GM19463 (cell line): ENCODE measurements around the gene AGAP2.
"Not testable (repeated sequence)": the region's sequence is repeated elsewhere in the genome, so short reads cannot be mapped to it uniquely, and the experiment has no call there.

Source experiments
- ATAC-seq: cut with Tn5 transposase; IDR thresholded peaks from one replicate; pipeline ENCODE4 v1.9.1; 2021; ENCODE audit warnings: mild to moderate bottlenecking, moderate library complexity; ENCODE audit not compliant: unreplicated experiment

AGAP2 gene

DNA sequence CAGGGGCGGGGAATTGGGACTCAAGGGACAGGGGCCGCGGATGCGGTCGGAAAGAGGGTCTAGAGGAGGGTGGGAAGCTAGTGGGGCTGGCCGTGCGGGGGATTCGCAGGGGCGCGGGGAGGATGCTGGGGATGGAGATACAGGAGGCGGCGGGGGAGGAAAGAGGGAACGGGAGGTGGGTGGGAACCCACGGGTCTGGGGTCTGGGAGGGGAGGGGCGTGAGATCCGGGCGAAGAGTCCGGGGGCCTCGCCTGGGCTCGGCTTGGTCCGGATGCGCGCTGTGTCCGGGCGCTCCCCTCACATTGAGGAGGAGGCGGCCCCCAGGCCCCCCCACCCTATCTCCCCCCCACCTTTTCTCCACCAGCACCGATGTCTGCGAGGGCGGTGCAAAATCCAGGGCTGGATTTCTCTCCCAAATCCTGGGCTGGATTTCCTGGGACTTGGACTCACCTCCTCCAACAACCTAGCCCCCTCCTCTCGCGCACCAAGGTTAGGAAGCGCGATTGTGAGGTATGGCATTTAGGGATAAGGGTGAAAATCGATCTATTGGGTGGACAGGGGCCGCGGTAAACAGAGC, at the start of gene AGAP2:
TSS of gene AGAP2 (minus strand) at position 82 of the 577 bp plus-strand sequence. CDS start 496 bp downstream, outside the sequence.
- no peak for ATAC-seq

DNA sequence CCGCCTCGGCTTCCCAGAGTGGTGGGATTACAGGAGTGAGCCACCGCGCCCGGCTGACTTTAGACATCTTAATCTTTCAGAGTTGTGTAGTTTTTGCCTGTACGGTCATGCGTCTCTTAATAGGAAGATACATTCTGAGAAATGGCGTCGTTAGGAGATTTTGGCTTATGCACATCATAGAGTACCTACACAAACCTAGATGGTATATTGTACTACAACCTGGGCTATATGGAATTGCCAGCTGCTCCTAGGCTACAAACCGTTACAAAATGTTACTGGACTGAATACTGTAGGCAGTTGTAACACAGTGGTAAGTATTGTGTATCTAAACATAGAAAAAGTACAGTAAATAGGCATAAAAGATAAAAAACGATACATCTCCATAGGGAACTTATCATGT, 45.3 kb upstream of the AGAP2 start:
- ATAC-seq, result no peak

DNA sequence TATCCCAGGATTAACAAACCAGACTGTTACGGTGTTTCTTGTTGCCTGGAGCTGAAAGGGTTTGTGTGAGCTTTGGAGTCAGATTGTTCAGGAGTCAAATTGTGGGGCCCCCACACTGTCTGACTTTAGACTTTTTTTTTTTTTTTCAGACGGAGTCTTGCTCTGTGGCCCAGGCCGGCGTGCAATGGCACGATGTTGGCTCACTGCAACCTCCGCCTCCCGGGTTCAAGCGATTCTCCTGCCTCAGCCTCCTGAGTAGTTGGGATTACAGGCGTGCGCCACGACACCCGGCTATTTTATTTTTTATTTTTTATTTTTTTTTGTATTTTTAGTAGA, 44.9 kb upstream of the AGAP2 start:
- no peak for ATAC-seq

DNA sequence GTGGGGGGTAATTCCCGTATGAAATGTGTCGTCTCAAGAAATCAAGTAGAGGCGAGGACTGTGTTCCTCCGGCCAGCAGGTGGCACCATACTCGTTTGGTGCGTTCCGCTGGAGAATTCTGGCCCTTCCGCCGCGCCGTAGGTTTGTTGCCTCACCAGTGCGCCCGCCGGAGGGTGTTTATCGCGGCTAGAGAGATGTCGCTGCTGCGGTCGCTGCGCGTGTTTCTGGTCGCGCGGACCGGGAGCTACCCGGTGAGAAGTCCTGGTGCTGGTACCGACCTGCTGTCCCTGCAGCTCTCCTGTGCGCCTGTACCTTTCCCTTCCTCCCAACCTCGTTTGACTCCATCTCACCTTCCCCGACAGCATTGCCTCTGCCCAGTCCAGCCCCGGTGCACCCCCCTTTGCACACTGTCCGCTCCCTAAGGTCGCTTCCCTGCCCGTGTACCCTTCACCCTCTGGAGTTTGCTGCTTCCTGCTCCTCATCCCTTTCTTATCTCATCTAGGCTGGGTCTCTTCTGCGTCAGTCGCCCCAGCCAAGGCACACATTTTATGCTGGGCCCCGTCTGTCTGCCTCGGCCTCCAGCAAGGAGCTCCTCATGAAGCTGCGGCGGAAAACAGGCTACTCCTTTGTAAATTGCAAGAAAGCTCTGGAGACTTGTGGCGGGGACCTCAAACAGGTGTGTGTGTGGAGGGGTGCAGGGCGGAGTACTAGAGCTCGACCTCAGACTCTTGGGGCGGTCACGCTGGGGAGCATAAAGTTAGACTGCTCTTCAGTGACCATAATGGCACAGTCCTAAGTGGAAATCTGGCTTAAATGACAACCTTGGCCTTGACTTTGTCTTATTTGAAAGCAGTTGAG, 44.3 kb upstream of the AGAP2 start, which contains the start of gene TSFM:
TSS of gene TSFM (plus strand) at position 180 of the 858 bp plus-strand sequence. CDS start at position 195, 15 bp downstream.
- peak; percentile 85 for ATAC-seq

DNA sequence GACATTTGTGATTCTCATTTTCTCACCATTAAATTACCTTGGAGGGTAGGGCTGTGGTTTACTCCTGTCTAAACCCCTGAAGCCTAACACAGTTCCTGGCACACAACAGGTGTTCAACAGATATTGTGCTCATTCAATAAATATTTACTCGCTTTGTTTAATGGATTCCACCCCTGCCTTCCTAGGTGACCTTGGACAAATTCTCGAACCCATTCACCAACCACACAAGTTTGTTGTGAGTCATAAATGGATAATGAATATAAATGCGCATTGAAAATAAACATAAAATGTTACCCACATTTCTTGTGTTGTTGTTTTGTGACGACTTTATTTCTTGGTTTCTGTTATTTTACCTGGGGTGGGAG, 43.7 kb upstream of the AGAP2 start:
- ATAC-seq, result no peak

DNA sequence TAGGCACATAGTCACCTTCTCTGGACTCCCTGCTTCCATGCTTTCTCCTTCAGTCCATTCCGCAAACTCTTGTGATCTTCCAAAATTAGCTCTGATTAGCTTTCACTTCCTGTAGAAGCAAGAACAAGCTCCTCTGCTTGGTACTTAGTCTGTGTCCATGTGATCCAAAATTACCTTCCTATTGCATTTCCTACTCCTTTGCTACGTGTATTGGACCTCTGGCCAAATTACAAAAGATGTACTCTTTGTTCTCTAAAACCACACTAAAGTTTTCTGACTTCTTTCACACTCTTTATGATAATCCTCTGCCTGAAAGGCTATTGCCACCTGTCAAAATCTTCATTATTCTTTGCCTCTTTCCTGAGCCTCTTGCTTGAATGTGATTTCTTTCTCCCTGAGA, 43.3 kb upstream of the AGAP2 start:
- no peak for ATAC-seq

DNA sequence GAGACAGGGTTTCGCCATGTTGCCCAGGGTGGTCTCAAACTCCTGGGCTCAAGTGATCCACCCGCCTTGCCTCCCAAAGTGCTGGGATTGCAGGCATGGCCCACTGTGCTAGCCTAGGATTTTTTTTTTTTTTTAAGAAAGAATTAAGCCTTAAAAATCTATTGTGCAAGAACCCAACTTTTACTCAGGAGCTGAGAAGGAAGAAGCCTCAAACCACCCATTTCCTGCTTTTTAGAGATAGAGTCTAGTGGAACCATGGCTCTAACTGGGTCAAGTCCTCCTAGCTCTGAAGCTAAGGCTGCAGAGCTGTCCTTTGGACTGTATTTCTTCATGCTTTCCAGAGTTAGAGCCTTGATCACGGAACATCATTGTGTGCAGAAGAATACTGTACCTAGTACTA, 42.7 kb upstream of the AGAP2 start:
- no peak for ATAC-seq

DNA sequence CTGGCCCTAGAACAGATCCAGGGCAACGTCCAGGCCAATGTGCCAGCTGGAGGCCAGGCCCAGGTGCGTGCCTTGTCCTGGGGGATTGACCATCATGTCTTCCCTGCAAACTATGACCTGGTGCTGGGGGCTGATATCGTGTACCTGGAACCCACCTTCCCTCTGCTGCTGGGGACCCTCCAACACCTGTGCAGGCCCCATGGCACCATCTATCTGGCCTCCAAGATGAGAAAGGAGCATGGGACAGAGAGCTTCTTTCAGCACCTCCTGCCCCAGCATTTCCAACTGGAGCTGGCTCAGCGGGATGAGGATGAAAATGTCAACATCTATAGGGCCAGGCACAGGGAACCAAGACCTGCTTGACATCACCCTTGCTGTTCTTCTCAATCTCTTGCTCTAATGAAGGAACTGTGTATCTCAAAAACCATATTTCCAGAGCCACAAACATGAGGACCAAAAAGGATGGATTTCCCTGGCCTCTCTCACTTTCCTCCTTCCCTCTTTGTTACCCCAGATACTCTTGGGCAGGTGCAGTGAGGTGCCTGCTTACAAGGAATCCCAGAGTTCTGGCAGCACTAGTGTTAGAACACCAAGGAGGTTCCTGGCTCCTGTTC, 41.8 kb upstream of the AGAP2 start:
- no peak for ATAC-seq

DNA sequence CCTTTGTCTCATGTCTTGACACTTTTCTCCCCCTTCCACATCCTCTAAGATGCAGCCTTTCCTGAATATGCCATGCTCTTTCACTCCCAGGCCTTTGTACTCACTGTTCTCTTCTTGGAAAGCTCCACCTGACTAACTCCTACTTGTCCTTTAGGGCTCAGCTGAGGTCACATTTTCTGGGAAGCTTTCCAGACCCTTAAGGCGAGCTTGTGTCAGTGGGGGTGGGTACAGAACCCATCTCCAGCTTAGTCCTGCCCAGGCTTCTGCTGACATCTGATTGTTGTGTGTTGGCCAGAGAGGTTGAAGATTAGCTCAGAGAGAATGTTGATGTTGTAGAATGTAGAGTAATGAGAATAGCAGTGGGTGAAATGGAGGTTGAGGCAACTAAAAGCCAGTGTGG, 41.2 kb upstream of the AGAP2 start:
- no peak for ATAC-seq

DNA sequence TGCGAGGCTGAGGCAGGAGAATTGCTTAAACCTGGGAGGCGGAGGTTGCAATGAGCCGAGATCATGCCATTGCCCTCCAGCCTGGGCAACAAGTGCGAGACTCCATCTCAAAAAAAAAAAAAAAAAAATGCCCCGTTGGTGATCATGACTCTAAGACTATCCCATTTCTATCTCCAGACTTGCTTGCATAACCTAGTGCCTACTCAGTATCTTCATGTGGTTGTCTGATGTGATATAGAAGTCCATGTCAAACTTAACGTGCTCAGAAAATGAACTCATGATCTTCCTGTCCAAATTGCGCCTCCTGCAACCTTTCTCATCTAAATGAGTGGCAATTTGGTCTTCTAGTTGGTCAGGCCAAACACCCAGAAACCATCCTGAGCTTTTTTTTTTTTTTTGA, 39.4 kb upstream of the AGAP2 start:
- no peak for ATAC-seq

DNA sequence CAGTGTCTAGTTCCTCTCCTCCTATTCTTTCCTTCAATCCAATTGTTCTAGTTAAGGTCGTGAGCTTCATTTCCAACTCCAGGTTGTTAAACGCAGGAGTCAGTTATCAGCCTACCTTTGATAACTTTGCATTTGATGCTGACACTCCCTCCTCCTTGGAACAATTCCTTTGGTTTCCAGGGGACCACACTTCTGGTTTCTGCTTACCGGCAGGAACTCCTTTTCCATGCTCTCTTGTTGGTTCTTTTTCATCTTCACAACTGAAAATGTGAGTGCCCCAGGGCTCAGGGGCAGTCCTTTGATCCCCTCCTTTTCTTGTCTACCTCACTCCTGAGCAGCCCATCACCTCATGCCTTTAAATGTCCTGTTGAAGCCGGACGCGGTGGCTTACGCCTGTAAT, 38.8 kb upstream of the AGAP2 start:
- ATAC-seq, result no peak

DNA sequence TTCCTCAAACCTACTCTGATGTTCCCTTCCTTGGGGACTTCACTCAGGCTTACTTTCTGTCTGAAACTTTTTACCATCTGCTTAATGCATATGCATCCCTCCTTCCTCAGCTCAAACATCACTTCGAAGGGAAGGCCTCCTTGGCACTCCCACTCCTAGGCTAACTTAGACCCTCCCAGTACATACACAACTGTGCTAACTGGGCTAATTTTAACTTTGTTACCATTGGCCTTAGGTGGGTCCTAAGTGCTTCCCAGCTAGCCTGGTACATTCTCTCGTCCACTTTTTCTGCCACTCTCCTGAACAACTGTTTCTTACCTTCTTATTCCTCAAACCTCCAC, 37.7 kb upstream of the AGAP2 start:
- ATAC-seq, result no peak

DNA sequence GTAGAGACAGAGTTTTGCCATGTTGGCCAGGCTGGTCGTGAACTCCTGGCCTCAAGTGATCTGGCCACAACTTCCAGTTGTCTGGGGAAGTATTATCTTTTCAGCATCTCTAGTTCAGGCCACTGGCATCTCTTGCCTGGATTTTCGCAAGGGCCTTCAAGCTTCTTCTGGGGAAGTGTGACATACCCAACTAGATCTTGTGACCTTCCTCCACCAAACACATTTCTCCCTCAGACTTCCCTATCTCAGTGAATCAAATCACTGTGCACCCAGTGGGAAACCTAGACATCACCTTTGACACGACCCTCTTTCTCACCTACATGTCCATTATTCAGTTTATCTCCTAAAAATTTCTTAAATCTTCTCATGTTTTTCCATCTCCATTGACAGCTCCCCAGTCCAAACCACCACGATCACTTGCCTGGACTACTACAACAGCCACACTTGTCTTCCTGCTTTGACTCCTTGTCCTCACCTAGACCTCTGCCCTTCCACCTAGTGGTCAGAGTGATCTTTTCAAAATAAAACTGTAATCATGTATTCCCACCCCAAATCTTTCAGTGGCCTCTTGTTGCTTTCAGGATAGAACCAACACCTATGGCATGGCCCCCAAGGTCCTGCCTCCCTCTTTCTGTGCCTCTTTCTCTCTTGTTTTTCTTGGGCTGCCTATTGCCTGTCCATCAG, 37.2 kb upstream of the AGAP2 start:
- ATAC-seq, result no peak

DNA sequence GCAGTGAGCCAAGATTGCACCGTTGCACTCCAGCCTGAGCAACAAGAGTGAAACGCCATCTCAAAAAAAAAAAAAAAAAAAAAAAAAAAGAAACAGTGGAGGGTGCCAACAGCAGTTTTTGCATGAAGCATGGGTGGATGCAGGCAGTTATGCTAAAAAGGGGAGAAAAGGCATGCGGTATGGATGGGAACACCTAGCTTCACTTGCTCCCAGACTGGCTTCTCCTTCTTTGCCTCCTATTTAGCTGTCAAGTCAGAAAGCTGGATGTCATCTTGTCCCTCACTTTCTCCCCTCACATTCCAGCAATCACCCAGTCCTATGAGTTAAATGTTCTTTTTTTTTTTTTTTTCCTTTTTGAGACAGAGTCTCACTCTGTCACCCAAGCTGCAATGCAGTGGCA, 36.5 kb upstream of the AGAP2 start:
- no peak for ATAC-seq

DNA sequence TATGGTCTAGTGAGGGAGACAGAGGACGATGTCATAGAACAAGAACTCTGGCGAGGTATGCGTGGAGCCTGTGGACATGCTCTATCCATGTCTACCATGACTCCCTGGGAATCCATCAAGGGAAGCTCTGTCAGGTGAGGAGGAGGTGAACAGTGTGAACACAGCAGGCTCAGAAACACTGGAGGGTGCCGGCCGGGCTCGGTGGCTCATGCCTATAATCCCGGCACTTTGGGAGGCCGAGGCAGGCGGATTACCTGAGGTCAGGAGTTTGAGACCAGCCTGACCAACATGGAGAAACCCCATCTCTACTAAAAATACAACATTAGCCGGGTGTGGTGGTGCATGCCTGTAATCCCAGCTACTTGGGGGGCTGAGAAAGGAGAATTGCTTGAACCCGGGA, 36.1 kb upstream of the AGAP2 start:
- ATAC-seq, result not testable (repeated sequence)

DNA sequence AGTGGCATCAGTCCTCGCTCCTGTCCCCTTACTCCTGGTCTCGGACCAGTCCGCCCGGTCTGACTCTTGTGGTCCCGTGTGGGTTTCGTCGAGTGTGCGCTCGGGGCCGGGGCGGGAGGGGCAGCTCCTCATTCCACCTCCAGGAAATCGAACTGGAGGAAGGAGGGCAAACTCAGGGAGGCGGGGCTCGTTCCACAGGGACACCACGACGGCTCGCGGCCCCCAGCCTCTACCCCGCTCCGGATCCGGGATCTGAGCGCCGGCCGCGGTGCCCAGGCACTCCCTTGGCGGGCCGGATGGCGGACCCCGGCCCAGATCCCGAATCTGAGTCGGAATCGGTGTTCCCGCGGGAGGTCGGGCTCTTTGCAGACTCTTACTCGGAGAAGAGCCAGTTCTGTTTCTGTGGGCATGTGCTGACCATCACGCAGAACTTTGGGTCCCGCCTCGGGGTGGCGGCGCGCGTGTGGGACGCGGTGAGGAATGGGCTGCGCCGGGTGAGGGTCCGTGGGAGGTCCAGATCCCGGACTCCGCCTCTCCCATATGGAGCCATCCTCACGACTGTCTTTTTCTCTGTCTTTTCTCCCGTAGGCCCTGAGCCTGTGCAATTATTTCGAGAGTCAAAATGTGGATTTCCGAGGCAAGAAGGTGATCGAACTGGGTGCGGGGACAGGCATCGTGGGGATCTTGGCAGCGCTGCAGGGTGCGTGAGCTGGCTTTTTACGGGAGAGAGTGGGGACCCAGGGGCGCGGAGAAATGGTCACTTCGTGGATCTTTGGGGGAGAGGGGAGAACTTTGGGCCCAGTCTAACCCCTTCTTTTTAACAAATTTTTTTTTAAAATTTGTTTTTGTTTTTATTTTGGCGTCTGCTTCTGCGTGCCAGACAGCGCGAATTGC, 34.1 kb upstream of the AGAP2 start, which contains the start of gene EEF1AKMT3:
TSS of gene EEF1AKMT3 (plus strand) at position 186 of the 894 bp plus-strand sequence. CDS start at position 297, 111 bp downstream.
- ATAC-seq, result peak; percentile 25

DNA sequence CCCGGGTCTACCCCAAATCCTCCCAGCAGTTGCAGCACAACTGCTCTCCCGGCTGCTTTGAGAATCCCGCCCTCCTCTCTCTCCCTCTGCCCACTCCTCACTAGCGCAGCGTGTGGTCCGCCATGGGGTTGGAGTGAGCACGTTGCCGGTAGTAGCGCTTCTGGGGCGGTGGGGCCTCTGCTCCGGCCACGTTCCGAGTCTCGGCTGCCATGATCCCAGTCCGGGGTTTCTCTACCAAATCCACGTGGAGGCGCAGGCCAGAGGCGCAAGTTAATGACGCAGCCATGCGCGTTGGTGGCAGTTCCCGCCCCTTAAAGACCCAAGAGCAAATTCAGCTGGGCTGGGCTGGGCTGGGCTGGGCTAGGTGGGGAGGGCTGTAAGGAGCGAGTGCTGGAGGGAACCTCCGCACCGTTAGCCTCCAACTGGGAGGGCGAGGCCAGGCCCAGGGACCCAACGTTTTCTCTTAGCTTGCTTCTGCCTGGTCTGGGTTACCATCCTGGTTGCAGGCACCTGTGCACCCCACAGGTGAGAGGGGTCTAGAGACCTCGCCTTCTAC, 33.4 kb upstream of the AGAP2 start, which contains the start of gene METTL1:
TSS of gene METTL1 (minus strand) at position 233 of the 556 bp plus-strand sequence. CDS start at position 211, 22 bp downstream.
- peak; percentile 82 for ATAC-seq

DNA sequence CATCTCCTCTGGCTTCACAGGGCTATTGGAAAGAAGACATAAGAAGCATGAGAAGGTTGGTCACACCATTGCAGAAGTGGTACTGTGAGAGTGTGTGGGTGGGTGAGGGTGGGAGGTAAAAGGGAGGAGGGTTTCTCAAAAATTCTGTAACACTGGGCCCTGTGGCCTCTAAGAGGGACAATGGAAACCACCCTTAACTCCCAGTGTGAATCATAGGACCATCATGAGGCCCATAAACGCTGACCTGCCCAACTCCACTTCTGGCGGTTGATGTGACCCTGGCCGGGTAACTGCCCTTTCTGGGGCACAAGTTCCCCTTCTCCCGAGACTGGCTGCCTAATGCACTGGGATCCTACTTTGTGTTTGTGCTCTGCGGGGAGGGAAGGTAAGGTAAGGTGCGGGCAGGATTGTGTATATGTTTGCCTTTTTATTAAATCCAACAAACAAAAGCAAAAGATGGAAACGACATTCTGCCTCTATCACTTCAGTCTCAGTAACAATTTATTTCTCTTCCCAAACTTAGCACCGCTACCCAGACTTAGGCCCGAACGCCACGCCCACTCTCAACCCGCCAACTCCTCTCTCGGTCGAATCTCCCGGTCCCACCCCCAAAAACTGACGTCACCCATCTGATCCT, 32.8 kb upstream of the AGAP2 start:
- ATAC-seq, result peak; percentile 69

DNA sequence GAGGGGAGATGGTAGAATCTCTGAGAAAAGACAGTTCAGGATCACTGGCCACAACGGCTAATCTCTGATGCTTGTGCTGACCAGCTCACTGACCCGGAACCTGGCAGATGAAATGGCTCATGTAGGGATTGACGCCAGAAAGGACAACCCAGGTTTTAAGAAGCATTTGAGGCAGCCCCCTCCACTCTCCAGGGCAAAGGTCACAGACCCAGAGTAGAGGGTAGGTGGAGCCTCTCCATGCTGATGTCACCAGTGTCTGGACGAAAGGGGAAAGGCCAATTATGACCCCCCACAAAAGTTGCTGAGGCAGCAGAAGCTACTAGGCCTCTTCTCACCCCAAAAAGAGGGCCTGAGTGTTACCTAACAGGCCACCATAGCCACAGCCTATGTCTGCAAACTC, 32.2 kb upstream of the AGAP2 start:
- no peak for ATAC-seq

DNA sequence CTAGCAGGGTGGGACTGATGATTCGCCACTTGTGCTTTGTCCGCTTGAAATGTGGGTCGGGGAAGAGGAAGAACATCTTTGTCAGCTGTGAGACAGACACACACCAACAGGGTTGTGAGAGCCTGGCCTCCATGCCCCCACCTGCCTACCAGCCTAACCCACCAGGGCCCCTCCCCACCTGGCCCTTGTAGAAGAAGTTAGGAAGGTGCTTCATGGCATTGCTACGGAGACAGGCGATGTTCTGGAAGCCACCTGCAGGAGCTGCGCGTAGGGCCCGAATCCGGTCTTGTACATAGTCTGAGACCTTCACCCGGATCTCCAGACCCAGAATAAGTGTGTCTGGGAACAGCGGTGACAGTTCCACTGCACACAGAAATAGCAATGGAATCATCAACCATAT, 31.1 kb upstream of the AGAP2 start:
- ATAC-seq, result no peak
